Peyer's patch (tissue), 4 donors: ENCODE measurements around the gene CTU2.

Source experiments
- POLR2A ChIP-seq, 2 donors: fragments of 450-650 bp; IDR thresholded peaks; one replicate each; pipeline ENCODE4 v1.5.1; 2017; ENCODE audit warnings: antibody characterized with exemption in 2 of 2, mild to moderate bottlenecking in 2 of 2, moderate library complexity in 2 of 2
- TF ChIP-seq, protein P1 (sequence below), 6 experiments: fragments of 450-650 bp in 4 of 6; fragments of 200-600 bp in 2 of 6; sonication (generic) in 1 of 6; IDR thresholded peaks; one replicate each; pipeline ENCODE4 v1.5.1; 2017 to 2019; ENCODE audit warnings: antibody characterized with exemption in 6 of 6, mild to moderate bottlenecking in 3 of 6, moderate library complexity in 1 of 6

DNA sequence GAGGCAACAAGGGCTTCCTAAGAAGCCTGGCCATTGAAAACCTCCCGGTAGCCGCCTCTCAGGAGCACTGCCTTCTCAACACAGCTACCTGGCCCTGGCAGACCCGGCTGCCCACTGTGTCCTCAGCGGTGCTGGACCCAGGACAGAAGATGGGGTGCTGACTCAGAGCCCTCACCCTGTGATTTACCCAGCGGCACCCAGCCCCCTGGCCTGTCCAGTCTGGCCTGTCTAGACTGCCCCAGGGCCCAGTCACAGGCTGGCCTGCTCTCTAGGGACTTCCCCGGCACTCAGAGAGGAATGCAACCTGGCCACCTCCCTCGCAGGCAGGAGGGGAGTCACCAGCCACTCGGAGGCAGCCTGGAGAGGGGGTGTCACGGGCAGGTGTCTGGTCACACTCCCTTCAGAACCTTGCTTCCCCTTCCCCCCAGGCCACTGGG, 58.6 kb downstream of the CTU2 start:
- TF ChIP-seq, protein P1, sequence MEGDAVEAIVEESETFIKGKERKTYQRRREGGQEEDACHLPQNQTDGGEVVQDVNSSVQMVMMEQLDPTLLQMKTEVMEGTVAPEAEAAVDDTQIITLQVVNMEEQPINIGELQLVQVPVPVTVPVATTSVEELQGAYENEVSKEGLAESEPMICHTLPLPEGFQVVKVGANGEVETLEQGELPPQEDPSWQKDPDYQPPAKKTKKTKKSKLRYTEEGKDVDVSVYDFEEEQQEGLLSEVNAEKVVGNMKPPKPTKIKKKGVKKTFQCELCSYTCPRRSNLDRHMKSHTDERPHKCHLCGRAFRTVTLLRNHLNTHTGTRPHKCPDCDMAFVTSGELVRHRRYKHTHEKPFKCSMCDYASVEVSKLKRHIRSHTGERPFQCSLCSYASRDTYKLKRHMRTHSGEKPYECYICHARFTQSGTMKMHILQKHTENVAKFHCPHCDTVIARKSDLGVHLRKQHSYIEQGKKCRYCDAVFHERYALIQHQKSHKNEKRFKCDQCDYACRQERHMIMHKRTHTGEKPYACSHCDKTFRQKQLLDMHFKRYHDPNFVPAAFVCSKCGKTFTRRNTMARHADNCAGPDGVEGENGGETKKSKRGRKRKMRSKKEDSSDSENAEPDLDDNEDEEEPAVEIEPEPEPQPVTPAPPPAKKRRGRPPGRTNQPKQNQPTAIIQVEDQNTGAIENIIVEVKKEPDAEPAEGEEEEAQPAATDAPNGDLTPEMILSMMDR (IDR thresholded peaks at IDR 0.05): no peak
- no peak for TF ChIP-seq POLR2A (IDR thresholded peaks at IDR 0.05)
